ENCODE measurements around the gene GSTM1.

DNA sequence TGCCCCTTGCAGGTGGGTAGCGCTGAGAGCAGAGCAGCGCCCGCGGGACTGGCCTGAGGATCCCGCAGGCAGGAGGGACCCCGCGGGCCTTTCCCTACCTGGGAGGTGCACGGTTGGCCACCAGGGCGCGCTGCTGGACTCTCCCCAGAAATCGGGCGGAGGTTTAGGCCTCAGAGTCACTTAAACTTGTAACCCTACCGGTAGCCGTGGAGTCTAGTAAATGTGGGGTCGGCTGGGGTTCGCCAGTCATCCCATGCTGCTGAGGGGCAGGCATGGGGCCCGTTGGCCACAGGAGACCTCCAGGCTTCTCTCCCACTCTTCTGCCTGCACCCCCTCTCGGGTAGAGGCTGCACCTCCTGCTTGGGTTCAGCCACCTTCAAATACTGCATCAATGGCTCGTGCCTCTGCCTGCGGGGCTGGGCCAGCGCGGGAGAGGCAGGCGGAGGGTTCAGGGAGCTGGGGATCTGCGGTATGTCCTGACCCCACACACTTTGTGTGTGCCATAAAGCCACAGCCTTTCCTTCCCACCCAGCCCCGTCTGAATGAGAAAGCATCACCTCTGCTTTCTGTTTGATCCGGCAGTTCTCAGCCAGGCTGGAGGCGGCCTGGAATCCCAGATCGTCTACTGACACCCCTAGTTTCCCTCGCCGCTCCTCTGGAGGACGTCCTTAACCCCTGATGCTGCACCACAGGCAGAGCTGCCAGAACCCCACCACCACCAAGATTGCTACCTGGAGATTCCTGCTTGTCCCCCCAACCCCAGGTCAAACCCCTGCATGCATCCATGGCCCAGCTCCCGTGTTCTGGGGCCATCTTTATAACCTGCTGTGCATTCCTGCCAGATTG is 44.0 kb upstream of the GSTM1 start:
- TF ChIP-seq, protein P1, sequence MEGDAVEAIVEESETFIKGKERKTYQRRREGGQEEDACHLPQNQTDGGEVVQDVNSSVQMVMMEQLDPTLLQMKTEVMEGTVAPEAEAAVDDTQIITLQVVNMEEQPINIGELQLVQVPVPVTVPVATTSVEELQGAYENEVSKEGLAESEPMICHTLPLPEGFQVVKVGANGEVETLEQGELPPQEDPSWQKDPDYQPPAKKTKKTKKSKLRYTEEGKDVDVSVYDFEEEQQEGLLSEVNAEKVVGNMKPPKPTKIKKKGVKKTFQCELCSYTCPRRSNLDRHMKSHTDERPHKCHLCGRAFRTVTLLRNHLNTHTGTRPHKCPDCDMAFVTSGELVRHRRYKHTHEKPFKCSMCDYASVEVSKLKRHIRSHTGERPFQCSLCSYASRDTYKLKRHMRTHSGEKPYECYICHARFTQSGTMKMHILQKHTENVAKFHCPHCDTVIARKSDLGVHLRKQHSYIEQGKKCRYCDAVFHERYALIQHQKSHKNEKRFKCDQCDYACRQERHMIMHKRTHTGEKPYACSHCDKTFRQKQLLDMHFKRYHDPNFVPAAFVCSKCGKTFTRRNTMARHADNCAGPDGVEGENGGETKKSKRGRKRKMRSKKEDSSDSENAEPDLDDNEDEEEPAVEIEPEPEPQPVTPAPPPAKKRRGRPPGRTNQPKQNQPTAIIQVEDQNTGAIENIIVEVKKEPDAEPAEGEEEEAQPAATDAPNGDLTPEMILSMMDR (IDR thresholded peaks at IDR 0.05; ENCODE audit: low read depth, low read length), result peak; percentile 84
- TF ChIP-seq, protein P2, sequence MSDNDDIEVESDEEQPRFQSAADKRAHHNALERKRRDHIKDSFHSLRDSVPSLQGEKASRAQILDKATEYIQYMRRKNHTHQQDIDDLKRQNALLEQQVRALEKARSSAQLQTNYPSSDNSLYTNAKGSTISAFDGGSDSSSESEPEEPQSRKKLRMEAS (IDR thresholded peaks at IDR 0.05; ENCODE audit: low read depth, low read length), result peak; percentile 28; the same call in 1 of the 2 replicates
- no peak for TF ChIP-seq POLR2A (IDR thresholded peaks at IDR 0.05; ENCODE audit: extremely low read depth, insufficient read length)

Data from NB4 (cell line).